ENCODE measurements around the gene ZNF91.
"Not testable (repeated sequence)": the region's sequence is repeated elsewhere in the genome, so short reads cannot be mapped to it uniquely, and the experiment has no call there.

Gene ZNF91

DNA sequence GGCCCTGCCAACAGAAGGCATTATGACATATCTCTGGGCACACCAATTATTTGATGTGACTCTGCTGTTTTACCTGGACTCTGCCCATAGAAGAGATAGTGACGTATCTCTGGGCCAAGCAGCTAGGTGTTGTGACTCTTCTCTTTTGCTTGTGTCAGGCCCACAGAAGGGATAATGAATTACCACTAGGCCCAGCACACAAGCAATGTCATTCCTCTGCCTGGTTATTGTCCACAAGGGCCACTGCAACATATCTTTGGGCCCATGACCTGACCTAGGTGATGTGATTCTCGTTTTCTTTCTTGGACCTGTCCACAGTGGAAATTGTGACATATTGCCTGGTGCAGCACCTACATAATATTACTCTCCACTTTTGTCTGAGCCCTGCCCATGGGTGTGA, 80.0 kb downstream of the ZNF91 start:
- DNase-seq = no peak

DNA sequence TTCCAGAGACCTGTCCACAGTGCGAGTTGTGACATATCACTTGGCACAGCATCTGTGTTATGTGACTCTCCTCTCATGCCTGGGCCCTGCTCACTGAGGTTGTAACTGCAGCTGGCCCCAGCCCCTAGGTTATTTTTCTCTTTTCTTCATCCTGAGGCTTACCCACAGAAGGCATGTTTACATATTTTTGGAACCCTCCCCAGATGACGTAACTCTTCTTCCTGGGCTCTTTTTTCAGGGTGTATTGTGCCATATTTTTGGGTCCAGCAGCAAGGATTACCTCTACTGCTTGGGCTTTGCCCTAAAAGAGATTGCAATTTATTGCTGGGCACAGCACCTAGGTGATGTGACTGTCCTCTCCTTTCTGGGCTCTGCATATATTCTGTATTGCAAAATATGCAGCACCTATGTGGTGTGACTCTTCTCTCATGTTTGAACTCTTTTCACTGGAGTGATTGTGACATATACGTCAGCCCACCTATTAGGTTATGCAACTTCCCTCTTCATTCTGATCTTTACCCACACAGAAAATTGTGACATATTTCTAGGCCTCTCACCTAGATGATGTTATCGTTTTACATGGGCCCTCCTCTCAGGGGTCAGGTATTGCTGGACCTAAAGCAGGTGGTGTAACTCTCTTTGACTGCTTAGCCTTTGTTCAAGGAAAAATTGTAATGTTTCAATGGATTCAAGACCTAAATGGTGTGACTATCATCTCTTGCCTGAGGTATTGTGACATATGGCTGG, 80.6 kb downstream of the ZNF91 start:
- DNase-seq = no peak

DNA sequence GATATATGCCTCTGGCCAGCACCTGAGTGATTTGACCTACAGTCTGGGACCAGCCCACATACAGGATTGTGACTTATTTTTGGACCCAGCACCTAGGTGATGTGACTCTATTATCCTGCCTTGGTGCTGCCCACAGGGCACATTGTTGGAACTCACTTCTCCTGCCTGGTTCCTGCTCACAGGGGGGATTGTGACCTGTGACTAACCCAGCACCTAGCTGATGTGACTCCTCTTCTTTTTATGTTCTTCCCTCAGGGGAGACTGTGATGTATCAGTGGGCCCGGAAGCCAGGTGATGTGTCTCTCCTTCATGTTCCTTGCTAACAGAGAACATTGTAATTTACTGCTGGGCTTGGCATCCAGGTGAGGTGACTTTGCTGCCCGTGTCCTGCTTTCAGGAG, 82.1 kb downstream of the ZNF91 start:
- no peak for DNase-seq

DNA sequence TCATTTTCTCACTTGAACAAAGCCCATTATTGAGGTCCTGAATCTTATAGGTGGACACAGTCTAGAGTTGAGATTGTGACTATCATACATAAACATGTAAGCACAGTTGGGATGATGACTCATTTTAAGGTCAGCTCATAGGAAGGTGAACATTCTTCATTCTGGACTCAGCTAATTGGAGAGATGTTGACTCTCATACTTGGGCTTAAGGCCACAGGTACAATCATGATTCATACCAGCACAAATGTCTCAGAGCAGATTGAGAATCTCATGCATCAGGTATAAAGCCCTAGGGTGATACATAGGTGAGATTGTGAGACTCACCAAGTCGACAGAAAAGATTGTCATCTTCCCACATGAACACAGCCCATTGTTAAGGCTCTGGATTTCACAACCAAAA, 82.8 kb downstream of the ZNF91 start:
- DNase-seq = no peak

DNA sequence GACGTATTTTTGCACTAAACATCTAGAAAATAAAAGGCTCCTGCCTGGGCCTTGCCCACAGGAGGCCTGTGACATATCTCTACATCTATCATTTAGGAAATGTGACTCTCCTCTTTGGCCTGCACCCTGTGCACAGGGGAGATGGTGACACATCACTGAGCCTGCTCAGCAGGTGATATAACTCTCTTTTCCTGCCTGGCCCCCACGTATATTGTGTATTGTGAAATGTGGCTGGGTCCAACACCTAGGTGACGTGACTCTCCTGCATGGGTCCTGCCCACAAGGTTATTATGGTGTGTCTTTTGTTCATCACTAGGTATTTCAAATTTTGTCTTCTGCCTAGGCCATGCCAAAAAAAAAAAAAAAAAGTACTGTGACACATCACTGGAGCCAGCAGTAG, 83.7 kb downstream of the ZNF91 start:
- no peak for DNase-seq

DNA sequence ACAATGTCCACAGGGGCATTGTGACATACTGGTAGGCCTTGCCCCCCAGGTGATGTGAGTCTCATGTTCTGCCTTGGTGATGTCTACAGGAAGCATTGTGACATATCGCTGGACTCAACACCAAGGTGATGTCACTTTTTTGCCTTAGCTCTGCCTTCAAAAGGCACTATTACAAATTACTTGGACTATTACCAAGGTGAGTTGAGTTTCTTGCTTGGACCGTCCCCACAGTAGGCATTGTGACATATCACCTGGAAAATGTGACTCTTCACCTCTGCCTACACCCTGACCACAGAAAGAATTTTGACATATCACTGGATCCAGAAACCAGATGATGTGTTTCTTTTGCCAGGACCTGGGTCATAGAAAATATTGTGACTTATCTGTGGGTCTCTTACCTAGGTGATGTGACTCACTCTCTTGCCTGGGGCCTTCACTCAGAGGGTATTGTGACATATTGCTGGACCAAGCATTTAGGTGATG, 84.5 kb downstream of the ZNF91 start:
- DNase-seq = no peak

DNA sequence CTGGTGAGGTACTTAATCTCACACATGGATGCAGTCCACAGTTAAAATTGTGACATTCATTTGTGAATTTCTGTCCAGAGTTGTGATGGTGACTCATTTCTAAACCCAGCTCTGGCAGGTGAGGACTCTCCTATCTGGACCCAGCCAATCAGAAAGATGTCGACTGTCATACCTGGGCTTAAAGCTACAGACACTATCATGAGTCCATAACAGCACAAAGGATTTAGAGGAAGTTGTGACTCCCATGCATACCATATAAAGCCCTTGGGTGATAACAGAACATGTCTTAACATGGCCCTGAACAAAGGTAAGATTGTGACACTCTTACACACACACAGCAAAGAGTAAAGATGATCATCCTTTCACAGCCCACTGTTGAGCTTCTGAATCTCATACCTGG, 85.3 kb downstream of the ZNF91 start:
- DNase-seq = no peak

DNA sequence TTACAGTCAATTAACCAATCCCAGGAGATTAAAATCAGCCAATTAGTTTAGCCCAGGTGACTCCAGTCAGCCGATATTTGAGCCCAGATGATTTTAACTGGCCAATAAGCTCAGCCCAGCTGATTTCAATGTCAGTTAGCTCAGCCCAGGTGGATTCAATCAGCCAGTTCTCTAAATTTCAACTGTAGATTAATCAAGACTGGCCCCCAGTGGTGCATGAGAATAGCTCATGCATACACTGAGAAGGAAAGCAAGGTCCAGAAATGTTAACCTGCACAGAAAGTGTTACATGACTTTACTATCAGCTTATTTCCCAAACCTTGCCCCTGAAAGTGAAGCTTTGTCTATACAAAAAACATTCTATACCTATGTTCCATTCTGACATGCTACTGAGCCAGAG, 89.7 kb downstream of the ZNF91 start:
- DNase-seq = no peak

DNA sequence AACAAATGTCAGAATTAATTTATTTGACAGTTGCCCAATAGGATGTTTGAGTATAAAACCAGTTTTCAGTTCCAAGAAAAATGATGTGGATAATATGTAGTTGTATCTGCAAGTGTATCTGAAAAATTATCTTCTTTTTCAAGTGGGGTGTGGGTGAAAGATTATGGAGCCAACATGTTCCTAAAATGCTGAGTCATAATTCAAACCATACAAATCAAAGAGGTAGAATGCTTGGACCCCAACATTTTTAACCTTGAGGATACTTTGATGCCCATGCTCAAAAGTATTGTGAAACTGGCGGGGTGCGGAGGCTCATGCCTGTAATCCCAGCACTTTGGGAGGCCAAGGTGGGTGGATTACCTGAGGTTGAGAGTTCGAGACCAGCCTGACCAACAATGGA, 91.0 kb downstream of the ZNF91 start:
- no peak for DNase-seq

DNA sequence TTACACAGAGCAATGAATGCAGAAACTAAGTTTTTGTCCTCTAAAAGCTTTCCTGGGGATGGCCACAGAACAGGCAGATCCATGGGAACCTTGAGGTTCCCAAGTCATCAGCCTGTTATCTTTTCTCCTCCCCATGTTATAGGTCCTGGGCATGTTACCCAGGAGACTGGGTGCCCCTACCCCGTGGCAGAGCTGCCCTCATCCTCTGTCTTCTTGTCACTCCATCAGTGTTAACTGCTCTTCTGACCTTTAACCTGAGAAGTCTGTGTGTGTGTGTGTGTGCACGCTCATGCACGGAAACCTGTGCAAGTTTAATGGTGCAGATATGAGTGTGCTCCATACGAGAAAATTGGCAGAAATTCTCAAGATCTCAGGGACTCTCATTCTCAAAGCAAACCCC, 101.1 kb downstream of the ZNF91 start:
- no peak for DNase-seq

DNA sequence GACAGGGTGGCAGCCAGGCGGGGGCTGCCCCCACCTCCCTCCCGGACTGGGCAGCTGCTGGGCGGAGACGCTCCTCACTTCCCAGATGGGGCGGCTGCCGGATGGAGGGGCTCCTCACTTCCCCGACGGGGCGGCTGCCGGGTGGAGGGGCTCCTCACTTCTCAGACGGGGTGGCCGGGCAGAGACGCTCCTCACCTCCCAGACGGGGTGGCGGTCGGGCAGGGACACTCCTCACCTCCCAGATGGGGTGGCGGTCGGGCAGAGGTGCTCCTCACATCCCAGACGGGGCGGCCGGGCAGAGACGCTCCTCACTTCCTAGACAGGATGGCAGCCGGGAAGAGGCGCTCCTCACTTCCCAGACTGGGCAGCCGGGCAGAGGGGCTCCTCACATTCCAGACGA, 105.3 kb downstream of the ZNF91 start:
- not testable (repeated sequence) for DNase-seq

All from activated T-cell treated with anti-CD3 and anti-CD28 coated beads for 4 hours (primary cell).